AML-193 (cell line): Measurements from ENCODE around the gene FANK1.
"Not testable (repeated sequence)": the region's sequence is repeated elsewhere in the genome, so short reads cannot be mapped to it uniquely, and the experiment has no call there.

Source experiments
- DNase-seq, 2 experiments: peaks; one replicate each; lab custom pipeline; 2025; lab: John Stamatoyannopoulos, UW

FANK1 gene

DNA sequence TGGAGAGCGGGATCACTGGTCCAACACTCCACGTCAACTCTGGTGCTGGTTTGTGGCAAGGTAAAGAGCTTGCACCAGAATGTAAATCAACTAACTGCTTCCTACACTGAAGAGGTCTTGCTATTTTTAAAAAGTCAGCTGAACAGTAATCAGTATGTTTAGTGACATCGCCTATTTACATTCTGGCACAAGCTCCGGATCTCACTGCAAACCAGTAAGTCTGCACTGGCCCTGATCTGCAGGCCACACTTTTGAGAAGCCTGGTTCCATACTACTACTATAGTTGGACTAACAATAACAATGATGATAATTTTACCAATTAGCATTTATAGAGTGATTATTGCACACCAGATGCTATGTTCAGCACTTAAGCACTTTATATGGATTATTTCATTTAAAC lies 6.9 kb upstream of the FANK1 start:
- not testable (repeated sequence) for DNase-seq

DNA sequence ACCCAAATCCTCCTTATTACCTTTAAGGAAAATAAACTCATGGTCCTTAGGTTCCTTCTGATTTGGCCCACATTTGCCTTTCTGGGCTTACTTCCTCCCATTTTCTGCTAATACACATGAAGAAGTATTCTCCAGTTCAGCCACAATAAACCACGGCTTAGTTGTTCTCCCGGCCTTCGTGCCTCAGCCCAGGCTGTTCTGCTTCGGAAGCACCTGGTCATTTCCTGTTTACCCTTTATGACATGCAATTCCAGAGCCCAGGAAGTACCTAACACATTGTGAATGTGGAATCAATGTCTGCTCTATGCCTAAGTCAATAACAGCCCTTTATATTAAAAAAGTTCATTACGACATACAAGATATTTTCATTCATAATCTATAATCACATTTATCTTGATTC lies 4.0 kb upstream of the FANK1 start:
- not testable (repeated sequence) for DNase-seq

DNA sequence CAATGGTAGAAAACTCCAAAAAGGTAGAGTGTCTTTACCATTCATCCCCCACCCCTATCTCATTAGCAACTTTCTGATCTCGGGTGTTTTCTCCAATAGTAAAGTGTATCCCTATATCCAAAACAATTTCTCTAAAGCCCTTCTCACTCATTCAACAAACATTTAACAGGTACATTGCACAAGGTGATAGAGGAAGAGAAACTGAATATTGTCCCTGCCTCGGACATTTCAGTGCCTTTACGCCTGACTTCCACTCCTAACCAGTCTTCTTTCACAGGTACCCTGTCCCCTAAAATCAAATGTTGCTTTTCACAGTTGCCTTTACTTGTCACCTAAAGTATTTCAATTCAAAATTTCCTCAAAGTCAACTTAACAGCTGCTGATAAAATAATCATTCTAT lies 2.2 kb upstream of the FANK1 start:
- DNase-seq: not testable (repeated sequence)

DNA sequence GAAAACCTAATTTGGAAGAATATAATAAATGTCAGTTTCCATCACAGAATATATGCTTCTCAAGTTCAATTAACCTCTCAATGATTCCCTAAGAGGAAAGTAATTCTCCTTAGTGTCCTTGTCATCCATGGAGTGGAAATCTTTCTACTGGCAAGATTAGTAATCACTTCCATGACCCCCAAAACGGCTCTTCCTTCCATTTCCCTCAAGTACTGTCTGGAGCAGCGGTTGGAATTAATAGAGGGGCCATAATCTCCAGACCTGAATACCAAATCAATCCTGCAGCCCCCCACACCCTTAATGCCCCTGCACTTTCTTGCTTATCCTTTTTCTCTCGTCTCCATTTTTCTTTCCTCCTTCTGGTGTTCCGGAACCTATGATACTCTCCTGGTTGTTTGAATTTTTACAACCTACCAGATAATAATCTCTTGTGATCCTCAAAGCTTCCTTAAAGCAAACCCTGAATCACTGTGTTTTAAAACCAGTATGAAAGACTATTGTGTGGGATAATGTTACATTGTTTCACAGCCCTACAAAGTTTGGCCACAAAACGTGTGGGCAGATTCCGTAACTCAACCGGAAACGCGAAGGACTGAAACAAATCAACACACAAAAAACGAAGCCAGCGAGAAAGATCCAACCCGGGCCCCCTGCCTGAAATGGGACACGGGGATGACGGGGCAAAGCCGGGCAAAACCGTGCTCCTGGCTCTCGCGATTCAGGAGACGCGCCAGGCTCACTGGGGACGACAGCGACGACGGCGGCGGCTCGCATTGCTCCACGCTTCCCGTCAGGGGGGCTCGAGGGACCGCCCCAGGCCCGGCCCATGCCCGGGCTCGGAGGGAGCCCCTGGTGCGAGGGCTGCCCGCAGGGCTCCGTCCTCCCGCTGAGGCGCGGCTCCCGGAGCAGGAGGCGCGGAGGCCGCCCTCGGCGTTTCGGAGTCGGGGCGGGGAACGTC lies 955 bp upstream of the FANK1 start:
- DNase-seq: not testable (repeated sequence)

DNA sequence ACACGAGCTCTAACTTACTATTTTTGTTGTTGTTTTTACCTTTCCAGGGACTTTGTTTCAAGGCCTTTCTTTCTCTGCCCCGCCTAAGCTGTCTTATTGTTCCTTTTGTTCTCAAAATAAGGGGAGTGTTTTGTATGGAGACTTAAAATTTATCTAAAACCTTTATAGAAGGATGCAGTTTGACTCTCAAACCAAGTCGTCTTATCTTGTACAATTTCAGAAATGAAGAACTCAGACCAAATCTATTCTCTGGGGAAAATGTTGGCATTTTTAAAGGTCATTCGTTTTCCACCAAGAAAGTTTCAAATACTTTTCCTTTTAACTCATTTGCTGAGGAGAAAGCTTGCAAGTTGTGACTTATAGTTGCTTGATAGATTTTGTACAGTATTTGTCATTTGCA lies 953 bp downstream of the FANK1 start:
- DNase-seq: not testable (repeated sequence)

DNA sequence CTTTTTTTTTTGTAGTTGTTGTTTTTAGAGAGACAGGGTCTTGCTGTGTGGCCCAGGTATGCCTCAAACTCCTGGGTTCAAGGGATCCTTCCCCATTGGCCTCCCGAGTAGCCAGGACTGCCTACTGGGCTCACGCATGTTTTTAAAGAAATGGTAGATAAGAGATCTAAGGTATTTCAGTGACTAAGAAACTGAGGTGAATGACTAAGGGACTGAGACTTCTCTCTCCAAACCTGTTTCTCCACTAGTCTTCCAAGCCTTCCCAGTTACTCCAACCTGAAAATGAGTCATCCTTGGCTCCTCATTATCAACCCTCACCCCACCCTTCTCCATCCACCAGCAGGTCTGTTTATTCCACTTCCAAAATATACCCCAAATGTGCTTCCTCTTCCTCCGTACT lies 4.6 kb downstream of the FANK1 start:
- DNase-seq: not testable (repeated sequence)

DNA sequence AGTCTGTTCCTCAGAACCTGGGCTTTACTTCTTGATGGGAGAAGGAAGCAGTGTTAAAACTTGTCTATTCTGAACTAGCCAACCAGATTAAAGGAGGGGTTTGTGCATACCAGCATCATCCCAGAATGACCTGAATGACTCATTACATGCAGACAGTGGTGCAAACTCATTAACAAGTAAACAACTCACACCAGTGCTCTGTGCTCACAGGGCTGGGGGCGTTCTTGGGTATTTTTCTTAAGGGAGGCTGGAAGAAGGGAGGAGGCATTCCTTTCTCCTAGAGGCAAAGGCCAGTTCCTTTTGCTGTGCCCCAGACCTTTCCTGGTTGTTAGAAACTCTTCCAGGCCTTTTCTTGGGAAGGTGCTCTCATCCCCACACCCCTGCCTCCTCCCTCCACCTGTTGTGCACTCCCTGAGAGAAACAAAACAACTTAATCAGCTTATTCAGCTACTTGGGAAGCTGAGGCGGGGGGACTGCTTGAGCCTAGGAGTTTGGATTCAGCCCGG lies 6.8 kb downstream of the FANK1 start:
- not testable (repeated sequence) for DNase-seq

DNA sequence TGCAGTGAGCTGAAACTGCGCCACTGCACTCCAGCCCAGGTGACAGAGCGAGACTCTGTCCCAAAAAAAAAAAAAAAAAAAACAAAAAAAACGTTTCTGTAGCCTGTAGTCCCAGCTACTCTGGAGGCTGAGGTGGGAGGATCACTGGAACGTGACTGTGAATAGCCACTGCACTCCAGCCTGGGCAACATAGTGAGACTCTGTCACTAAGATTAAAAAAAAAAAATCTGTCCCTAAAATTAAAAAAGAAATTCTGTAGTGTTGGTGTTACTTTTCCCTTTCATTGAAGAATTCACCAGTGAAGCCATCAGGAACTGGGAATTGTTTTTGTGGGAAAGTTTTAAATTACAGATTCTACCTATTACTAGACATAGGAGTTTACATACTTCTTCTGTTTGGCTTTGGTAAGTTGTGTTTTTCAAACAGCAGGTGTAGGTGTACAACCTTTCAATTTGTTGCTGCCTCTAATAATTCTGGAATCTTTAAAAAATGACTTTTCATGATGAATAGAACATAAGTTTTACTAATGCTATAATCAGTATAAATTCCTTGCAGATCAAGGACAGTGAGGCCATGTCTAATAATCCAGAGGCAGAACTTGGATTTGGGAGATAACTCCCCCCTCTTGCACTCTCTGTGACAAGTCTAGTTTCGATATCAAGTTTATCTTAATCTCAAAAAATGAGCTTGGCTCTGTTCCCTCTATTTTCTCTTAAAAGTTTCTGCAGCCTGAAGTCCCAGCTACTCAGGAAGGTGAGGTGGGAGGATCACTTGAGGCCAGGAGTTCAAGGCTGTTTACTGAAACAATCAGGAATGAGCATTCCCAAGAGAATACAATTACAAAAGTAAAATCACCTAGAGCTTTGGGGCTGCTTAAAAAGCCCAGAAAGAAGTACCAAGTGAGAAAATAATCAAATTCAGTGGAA lies 9.0 kb downstream of the FANK1 start:
- DNase-seq: not testable (repeated sequence)

DNA sequence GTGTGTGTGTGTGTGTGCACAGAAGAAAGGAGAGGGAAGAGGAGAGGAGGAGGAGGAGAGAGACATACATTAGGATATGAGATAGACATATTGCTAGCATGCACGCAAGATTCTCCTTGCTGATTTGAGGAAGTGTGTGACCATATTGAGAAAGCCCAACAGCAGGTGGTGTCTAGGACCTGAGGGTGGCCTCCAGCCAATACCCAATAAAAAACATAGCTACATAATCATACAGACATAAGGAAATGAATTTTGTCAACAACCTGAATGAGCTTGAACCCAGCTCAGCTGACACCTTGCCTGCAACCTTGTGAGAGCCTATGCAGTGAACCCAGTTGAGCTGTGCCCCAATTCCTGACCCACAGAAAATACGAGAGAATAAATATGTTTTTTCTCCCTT lies 11.2 kb downstream of the FANK1 start:
- DNase-seq: not testable (repeated sequence)

DNA sequence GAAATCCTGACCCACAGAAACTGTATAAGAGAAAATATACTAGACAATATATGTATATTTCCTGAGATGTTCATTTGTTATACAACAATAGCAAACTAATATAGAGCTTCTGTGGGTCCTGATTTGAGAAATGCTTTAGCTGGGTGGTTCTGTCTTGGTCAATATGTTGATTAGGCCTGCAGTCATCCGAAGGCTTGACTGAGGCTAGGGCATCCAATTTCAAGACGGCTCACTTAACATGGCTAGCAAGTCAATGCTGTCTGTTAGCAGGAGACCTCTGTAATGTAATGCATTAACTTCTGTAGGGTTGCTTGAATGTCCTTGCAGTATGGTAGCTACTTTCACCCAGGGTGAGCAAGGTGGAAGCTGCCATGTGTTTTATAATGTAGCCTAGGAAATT lies 12.4 kb downstream of the FANK1 start:
- DNase-seq: not testable (repeated sequence)

DNA sequence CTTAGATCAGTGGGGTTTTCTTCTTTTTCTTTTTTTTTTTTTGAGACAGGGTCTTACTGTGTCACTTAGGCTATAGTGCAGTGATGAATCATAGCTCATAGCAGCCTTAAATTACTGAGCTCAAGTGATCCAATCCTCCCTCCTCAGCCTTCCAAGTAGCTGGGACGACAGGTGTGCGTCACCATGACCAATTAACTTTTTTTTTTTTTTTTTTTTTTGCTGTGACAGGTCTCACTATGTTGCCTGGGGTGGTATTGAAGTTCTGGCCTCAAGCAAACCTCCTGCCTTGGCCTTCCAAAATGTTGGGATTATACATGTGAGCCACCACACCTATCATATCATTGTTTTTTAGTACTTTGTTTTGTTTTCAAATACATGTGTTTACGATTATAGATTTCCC lies 13.1 kb downstream of the FANK1 start:
- DNase-seq: not testable (repeated sequence)

DNA sequence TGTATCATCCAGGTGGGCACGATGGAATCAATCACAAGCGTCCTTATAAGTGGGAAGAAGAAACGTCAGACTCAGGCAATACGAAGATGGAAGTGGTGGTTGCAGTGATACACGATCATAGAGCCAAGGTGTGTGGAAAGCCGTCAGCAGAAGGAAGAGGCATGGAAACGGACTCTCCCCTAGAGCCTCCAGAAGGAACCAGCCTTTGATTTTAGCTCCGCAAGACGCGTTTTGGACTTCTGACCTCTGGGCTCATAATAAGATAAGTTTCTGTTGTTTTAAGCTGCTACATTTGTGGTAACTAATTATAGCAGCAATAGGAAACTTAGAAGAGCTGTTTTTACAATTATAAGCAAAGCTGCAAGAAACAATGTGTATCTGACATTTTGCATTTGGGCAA lies 14.8 kb downstream of the FANK1 start:
- no peak for DNase-seq

DNA sequence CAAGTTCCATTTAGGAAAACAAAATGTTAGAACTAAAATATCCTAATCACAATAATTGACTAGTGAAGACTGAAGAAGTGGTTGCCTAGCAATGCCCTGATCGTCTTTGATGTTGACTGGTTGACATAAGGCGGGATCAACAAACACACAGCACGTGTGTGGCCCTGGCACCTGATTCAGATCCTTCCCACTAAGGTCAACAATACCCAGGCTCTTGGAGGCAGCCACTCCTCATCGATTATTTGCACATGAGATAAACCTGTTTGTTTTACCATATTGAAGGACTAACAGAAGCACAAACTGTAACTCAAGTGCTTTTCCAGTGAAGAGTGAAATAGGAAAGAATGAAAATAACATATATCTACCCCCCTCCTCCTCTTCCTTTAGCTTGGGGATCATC lies 15.6 kb downstream of the FANK1 start:
- DNase-seq: no peak

DNA sequence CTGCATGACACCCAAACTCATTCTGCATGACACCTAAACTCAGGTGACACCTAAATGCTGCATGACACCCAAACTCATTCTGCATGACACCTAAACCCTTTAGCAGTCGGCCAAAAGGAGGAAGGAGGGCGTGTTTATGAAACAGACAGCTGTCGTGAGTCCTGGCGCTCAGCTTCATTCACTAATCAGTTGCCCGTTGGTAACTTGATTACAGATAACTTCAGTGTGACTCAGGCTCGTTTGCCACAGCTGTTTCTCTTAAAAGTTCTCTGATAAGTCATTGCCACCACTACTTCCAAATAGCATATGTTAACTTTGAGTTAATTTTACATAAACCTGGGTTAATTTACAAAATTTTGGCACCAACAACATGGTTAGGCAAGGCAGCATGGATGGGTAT lies 16.9 kb downstream of the FANK1 start:
- DNase-seq: not testable (repeated sequence)

DNA sequence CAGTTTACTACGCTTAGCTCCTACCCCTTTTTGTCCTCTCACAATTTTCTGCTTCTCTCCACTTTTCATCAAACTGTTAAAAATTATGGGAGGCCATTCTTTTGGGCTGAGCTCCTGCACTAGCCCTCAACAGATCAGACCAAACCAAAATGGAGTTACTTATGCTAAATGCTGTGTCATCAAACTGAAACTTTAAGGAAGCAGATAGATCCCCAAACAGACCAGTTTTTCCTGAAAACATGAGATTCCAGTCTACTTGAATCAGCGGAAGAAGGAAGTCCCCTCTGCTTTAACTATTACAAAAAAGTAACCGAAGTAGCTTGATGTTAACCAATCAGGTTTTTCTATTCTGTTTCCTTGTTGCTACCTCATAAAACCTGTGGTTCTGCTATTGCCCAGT lies 20.6 kb downstream of the FANK1 start:
- no peak for DNase-seq

DNA sequence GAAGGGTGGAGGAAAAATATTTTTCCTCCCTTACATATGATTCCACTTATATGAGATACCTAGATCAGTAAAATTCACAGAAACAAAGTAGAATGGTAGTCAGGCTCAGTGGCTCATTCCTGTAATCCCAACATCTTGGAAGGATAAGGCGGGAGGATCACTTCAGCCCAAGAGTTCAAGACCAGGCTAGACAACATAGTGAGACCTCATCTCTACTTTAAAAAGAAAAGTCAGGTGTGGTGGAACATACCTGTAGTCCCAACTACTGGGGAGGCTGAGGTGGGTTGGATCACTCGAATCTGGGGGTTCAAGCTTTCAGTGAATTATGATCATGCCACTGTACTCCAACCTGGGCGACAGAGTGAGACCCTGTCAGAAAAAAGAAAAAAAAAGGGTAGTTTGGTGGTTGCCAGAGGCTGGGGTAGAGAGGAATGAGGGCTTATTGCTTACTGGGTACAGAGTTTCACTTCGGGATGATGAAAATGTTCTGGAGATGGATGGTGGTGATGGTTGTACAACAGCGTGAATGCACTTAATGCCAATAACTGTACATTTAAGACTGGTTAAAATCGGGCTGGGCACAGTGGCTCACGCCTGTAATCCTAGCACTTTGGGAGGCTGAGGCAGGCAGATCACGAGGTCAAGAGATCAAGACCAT lies 21.5 kb downstream of the FANK1 start:
- DNase-seq: not testable (repeated sequence)

DNA sequence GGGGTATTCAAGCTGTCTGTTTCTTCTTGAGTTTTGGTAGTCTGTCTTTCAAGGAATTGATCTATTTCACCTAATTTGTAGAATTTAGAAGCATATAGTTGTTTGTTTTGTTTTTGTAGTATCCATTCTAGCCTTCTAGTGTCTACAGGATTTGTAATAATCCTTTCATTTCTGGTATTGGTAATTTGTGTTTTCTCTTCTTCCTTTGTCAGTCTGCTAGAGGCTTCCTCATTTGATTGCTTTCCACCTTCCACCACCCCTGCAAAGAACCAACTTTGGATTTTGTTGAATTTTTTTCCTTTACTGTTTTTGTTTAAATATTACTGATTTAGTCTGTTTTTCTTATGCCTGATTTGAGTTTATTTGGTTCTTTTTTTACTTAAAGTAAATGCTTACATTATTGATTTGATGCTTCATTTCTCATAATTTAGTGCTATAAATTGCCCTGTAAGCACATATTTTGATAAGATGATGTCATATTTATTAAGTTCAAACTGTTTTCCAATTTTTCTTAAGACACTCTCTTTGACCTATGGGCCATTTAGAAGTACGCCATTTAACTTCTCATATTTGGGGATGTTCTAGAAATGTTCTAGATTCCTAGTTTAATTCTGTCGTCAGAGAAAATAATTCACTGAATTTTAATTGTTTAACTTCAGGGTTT lies 25.4 kb downstream of the FANK1 start:
- not testable (repeated sequence) for DNase-seq

DNA sequence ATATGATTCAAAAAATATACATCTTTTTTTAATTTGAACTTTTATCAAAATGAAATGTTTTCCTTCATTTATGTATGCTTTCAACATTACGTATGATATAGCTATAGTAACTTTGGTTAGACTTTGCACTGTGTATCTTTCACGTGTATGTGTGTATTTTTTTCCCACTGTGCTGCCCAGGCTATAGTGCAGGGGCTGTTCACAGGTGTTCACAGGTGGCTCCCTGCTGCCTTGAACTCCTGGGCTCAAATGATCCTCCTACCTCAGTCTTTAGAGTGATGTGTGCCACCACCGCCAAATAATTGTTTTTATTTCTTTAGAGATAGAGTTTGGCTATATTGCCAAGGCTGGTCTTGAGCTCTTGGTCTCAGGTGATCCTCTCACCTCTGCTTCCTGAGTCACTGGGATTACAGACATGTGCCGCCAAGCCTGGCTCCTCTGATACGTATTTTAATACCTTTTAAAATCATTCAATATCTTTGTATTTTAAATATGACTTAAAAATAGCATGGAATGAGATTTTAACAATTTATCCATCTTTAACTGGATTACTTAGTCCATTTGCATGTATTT lies 29.0 kb downstream of the FANK1 start:
- no peak for DNase-seq

DNA sequence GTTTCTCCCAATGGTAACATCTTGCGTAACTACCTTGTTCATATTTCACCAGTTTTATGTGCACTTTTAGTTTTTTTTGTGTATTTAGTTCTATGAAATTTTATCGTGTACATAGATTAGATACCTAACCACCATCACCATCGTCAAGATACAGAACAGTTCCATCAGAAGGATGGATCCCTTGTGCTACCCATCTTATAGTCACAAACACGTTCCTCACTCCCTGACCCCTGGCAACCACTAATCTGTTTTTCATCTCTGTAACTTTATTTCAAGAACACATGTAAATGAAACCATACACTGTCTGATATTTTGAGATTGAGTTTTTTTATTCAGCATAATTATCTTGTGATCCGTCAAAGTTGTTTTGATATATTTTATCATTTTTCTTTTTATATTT lies 29.9 kb downstream of the FANK1 start:
- DNase-seq: no peak

DNA sequence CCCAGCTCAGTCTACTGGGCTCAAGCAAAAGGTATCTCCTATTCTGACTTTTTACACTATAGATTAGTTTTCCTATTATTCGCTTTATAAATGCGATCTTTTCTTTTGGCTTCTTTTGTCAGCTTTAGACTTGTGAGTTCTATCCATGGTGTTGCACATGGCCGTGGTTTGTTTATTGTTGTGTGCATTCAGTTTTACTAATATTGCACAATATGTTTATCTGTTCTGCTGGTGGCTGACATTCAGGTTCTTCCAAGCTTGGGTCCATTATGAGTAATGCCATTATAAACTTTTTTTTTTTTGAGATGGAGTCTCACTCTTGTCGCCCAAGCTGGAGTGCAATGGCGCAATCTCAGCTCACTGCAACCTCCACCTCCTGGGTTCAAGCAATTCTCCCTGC lies 30.9 kb downstream of the FANK1 start:
- DNase-seq: not testable (repeated sequence)
